IgD-negative memory B cell (primary cell): ENCODE results near the gene KIF5B. TPM values are rescaled to one million over a fixed set of nuclear protein-coding genes. Genes with fewer than 3 reads are reported as not detected.
"Not testable (repeated sequence)": the region's sequence is repeated elsewhere in the genome, so short reads cannot be mapped to it uniquely, and the experiment has no call there.

Experiments used
- H3K27ac Mint-ChIP-seq, 3 donors: one replicate each; pipeline ENCODE4 v1.8.0; 2020 to 2022; ENCODE audit warnings: mild to moderate bottlenecking in 3 of 3, mixed read lengths in 3 of 3, moderate library complexity in 1 of 3
- H3K27me3 Mint-ChIP-seq: one replicate; pipeline ENCODE4 v1.8.0; 2021; ENCODE audit warnings: mixed read lengths
- H3K36me3 Mint-ChIP-seq: one replicate; pipeline ENCODE4 v1.8.0; 2020; ENCODE audit warnings: mild to moderate bottlenecking, mixed read lengths
- H3K4me1 Mint-ChIP-seq, 3 donors: one replicate each; pipeline ENCODE4 v1.8.0; 2020 to 2022; ENCODE audit warnings: mixed read lengths in 3 of 3, mild to moderate bottlenecking in 1 of 3
- H3K4me3 Mint-ChIP-seq, 4 donors: one replicate each; pipeline ENCODE4 v1.8.0; 2020 to 2022; ENCODE audit warnings: mild to moderate bottlenecking in 4 of 4, mixed read lengths in 4 of 4, moderate library complexity in 3 of 4
- H3K9me3 Mint-ChIP-seq, 3 donors: one replicate each; pipeline ENCODE4 v1.8.0; 2020 to 2021; ENCODE audit warnings: mixed read lengths in 3 of 3, mild to moderate bottlenecking in 1 of 3
- polyA plus RNA-seq: library from polyadenylated mRNA; unstranded; fragments of 300-500 nt; fragmentation: Illumina TruSeq; gene quantifications from one replicate; pipeline ENCODE4 v1.2.3, GENCODE V29; 2021

The KIF5B gene
- polyA plus RNA-seq, 1 donor from 2014 or later = 24.6 TPM

- no peaks in the 10 kb centered on the region for H3K36me3 Mint-ChIP-seq
- H3K27me3 Mint-ChIP-seq = peaks cover 14% of the 10 kb centered on the region
- no peak overlapping the region for H3K27ac Mint-ChIP-seq
- H3K4me3 Mint-ChIP-seq = no peak overlapping the region
- H3K4me1 Mint-ChIP-seq = peaks cover 0 to 2% (median 0%) of the 10 kb centered on the region in 3 donors
- H3K9me3 Mint-ChIP-seq = no peaks in the 10 kb centered on the region
Observed at GRCh38 chr10:32072025-32072800, 16.0 kb upstream of the KIF5B start.

- peaks cover 0 to 2% (median 0%) of the 10 kb centered on the region in 3 donors for H3K4me1 Mint-ChIP-seq
- H3K9me3 Mint-ChIP-seq = no peaks in the 10 kb centered on the region
- H3K27ac Mint-ChIP-seq = no peak overlapping the region
- H3K27me3 Mint-ChIP-seq = peaks cover 5% of the 10 kb centered on the region
- no peak overlapping the region for H3K4me3 Mint-ChIP-seq
- H3K36me3 Mint-ChIP-seq = no peaks in the 10 kb centered on the region
Observed at GRCh38 chr10:32070645-32071044, 14.4 kb upstream of the KIF5B start.

GRCh38 chr10:32068569-32068968, 12.3 kb upstream of the KIF5B start:
- no peak overlapping the region for H3K27ac Mint-ChIP-seq
- peaks cover 5% of the 10 kb centered on the region for H3K27me3 Mint-ChIP-seq
- H3K9me3 Mint-ChIP-seq = no peaks in the 10 kb centered on the region
- H3K4me1 Mint-ChIP-seq = peaks cover 0 to 2% (median 0%) of the 10 kb centered on the region in 3 donors
- no peak overlapping the region for H3K4me3 Mint-ChIP-seq
- no peaks in the 10 kb centered on the region for H3K36me3 Mint-ChIP-seq

- not testable (repeated sequence) for H3K27me3 Mint-ChIP-seq, H3K36me3 Mint-ChIP-seq, H3K4me1 Mint-ChIP-seq, H3K27ac Mint-ChIP-seq, H3K9me3 Mint-ChIP-seq, H3K4me3 Mint-ChIP-seq
Observed at GRCh38 chr10:32067931-32068330, 11.7 kb upstream of the KIF5B start.

DNA sequence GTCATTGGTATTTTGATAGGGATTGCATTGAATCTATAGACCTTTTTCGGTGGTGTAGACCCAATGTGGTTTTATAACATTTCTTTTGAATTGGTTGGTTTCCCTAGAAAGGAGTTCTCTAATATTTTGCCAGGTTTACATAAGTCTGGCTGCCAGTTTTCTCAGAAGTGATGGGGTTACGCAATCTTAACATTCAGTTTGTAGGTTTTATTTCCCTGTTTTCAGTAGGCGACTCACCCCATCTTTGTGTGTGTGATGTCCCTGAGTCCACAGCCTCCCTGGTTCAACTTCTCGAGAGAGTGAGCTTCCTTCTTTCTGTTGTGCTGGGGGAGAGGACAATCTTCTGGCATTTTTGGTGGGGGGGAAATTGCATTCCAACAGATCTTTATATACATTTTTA, 9.6 kb upstream of the KIF5B start:
- no peaks in the 10 kb centered on the region for H3K36me3 Mint-ChIP-seq
- no peak overlapping the region for H3K4me3 Mint-ChIP-seq
- peaks cover 7% of the 10 kb centered on the region for H3K27me3 Mint-ChIP-seq

GRCh38 chr10:32061440-32061839, 5.2 kb upstream of the KIF5B start:
- Mint-ChIP-seq H3K4me3 (no peak overlapping the region), H3K27ac (peak overlapping the region in 1 of 3 donors; percentile 23), H3K27me3 (peaks cover 3% of the 10 kb centered on the region), H3K4me1 (peaks cover 0 to 11% (median 6%) of the 10 kb centered on the region in 3 donors), H3K36me3 (no peaks in the 10 kb centered on the region), H3K9me3 (no peaks in the 10 kb centered on the region)

More for the DNA sequence above, 9.6 kb upstream of the KIF5B start:
- Mint-ChIP-seq H3K9me3 (no peaks in the 10 kb centered on the region), H3K27ac (no peak overlapping the region), H3K4me1 (no peaks in the 10 kb centered on the region)

- Mint-ChIP-seq H3K36me3 (no peaks in the 10 kb centered on the region), H3K4me3 (no peak overlapping the region), H3K9me3 (no peaks in the 10 kb centered on the region), H3K27ac (no peak overlapping the region), H3K4me1 (peaks cover 2 to 17% (median 7%) of the 10 kb centered on the region in 3 donors), H3K27me3 (peaks cover 3% of the 10 kb centered on the region)
Observed at GRCh38 chr10:32060347-32060746, 4.1 kb upstream of the KIF5B start.

GRCh38 chr10:32059472-32059871, 3.2 kb upstream of the KIF5B start:
- Mint-ChIP-seq H3K4me1 (peaks cover 4 to 26% (median 12%) of the 10 kb centered on the region in 3 donors), H3K27me3 (peaks cover 3% of the 10 kb centered on the region), H3K4me3 (no peak overlapping the region), H3K9me3 (no peaks in the 10 kb centered on the region), H3K36me3 (no peaks in the 10 kb centered on the region), H3K27ac (peak overlapping the region in 1 of 3 donors; percentile 27)

DNA sequence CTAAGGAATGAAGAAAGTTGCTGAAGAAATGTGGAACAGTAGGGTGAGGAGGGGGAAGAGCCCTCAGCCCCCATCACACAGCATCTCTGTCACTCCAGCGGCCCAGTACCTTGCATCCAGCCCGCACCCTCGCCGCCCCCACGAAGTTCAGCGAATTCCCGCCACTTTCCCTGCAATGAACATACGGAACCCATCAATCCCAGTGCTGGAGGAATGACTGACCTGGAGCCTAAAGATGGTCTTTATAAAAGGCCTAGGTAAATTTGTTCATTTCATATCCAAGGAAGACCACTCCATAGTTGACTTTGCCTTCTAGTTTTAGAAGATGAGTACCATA, 779 bp upstream of the KIF5B start:
- Mint-ChIP-seq H3K27ac (peak overlapping the region; percentile 96 to 98 (median 97)), H3K27me3 (no peaks in the 10 kb centered on the region), H3K36me3 (no peaks in the 10 kb centered on the region), H3K9me3 (no peaks in the 10 kb centered on the region), H3K4me3 (peak overlapping the region; percentile 97 to 100 (median 98)), H3K4me1 (peaks cover 21 to 42% (median 30%) of the 10 kb centered on the region in 3 donors)

DNA sequence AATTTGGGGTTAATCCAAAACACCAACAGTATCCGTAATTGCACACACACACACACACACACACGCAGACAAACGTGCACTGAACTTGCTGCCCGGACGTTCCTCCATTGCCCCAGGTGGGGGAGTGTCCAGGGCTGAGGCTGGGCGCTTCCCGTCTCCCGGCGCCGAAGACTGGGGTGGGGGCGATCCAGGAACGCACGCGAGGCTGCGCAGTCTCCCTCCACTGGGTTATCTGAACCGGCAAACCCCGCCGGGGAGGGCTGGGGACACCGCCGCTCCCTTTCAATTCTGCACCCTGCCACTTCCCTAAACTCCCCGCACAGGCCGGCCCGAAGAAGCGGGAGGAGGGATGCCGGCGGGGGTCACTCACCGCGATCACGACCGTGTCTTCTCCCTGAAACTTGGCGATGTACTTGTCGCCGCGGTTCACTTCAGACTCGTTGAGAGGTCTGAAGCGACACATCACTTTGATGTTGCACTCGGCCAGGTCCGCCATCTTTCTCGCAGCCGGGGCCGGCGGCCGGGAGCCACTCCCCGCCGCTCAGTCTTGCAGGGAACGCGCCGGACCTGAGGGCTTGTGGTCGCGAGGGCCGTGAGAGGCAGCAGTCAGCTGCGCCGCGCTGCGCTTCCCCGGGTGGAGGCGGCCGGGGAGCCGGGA, 618 bp downstream of the KIF5B start:
- no peaks in the 10 kb centered on the region for H3K36me3 Mint-ChIP-seq
- peak overlapping the region; percentile 96 to 98 (median 97) for H3K27ac Mint-ChIP-seq
- H3K4me1 Mint-ChIP-seq = peaks cover 33 to 56% (median 44%) of the 10 kb centered on the region in 3 donors
- H3K9me3 Mint-ChIP-seq = no peaks in the 10 kb centered on the region
- H3K27me3 Mint-ChIP-seq = no peaks in the 10 kb centered on the region
- peak overlapping the region; percentile 97 to 100 (median 98) for H3K4me3 Mint-ChIP-seq

- Mint-ChIP-seq H3K4me1 (peaks cover 47 to 71% (median 60%) of the 10 kb centered on the region in 3 donors), H3K9me3 (no peaks in the 10 kb centered on the region), H3K27ac (peak overlapping the region in 2 of 3 donors; percentile 51 to 97), H3K4me3 (peak overlapping the region; percentile 97 to 100 (median 98)), H3K27me3 (no peaks in the 10 kb centered on the region), H3K36me3 (no peaks in the 10 kb centered on the region)
Observed at GRCh38 chr10:32054094-32054493, 2.1 kb downstream of the KIF5B start.

- not testable (repeated sequence) for H3K27me3 Mint-ChIP-seq, H3K9me3 Mint-ChIP-seq, H3K36me3 Mint-ChIP-seq
- Mint-ChIP-seq H3K4me3 (peak overlapping the region in 3 of 4 donors; percentile 79 to 100 (median 99)), H3K4me1 (peaks cover 51 to 77% (median 64%) of the 10 kb centered on the region in 3 donors), H3K27ac (peak overlapping the region in 2 of 3 donors; percentile 23 to 97)
Observed at GRCh38 chr10:32053392-32053791, 2.8 kb downstream of the KIF5B start.

DNA sequence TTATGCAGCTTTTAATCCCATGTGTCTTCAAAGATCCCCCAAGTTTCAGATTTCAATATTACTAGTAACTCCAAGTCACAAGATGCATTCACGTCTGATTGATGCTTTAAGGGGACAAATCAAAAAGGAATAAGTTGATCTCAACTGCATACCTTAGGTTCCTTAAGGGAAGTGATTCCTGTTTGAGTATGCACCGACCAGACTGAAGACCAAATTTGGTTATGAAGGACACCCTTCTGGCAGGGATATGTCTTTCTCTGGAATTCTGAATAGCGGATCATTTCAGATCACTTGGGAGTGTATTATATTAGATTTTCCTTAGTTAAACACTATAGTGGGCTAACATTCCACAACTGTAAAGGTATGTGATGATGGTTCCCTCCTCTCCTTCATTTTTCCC, 4.3 kb downstream of the KIF5B start:
- Mint-ChIP-seq H3K9me3 (no peaks in the 10 kb centered on the region), H3K27me3 (no peaks in the 10 kb centered on the region), H3K27ac (peak overlapping the region in 1 of 3 donors; percentile 31), H3K4me3 (peak overlapping the region in 3 of 4 donors; percentile 36 to 77 (median 74)), H3K4me1 (peaks cover 53 to 81% (median 66%) of the 10 kb centered on the region in 3 donors), H3K36me3 (no peaks in the 10 kb centered on the region)

DNA sequence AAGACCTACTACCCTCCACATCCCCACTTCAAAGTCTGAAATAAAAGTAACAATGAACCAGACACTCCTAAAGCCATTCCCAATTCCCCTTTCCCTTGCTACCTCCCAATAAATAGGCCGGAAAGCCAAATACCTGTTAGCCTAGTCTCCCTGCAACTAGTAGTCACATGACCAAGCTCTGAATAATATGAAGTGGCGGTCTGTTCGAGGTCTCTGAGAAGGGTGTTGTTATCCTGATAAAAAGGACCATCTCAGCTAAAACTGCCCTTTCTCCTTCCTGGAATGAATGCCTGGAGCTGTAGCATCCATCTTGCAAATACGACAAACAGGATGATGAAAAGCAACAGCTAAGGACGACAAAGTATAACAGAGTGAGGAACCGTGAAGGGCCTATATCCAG, 6.0 kb downstream of the KIF5B start:
- no peaks in the 10 kb centered on the region for H3K27me3 Mint-ChIP-seq
- peak overlapping the region in 2 of 4 donors; percentile 9 to 10 for H3K4me3 Mint-ChIP-seq
- H3K4me1 Mint-ChIP-seq = peaks cover 57 to 70% (median 65%) of the 10 kb centered on the region in 3 donors
- no peaks in the 10 kb centered on the region for H3K36me3 Mint-ChIP-seq
- no peaks in the 10 kb centered on the region for H3K9me3 Mint-ChIP-seq
- peak overlapping the region in 1 of 3 donors; percentile 25 for H3K27ac Mint-ChIP-seq

GRCh38 chr10:32049113-32049512, 7.1 kb downstream of the KIF5B start:
- Mint-ChIP-seq H3K4me3 (peak overlapping the region in 2 of 4 donors; percentile 7 to 28), H3K36me3 (no peaks in the 10 kb centered on the region), H3K27ac (peak overlapping the region in 1 of 3 donors; percentile 25), H3K27me3 (no peaks in the 10 kb centered on the region), H3K9me3 (no peaks in the 10 kb centered on the region), H3K4me1 (peaks cover 51 to 61% (median 57%) of the 10 kb centered on the region in 3 donors)
